Peyer's patch (tissue), 4 donors: ENCODE measurements around the gene LAMA5.

Experiments used
- POLR2A ChIP-seq, 2 donors: fragments of 450-650 bp; IDR thresholded peaks; one replicate each; pipeline ENCODE4 v1.5.1; 2017; ENCODE audit warnings: antibody characterized with exemption in 2 of 2, mild to moderate bottlenecking in 2 of 2, moderate library complexity in 2 of 2
- TF ChIP-seq, protein P1 (sequence below), 6 experiments: fragments of 450-650 bp in 4 of 6; fragments of 200-600 bp in 2 of 6; sonication (generic) in 1 of 6; IDR thresholded peaks; one replicate each; pipeline ENCODE4 v1.5.1; 2017 to 2019; ENCODE audit warnings: antibody characterized with exemption in 6 of 6, mild to moderate bottlenecking in 3 of 6, moderate library complexity in 1 of 6

DNA sequence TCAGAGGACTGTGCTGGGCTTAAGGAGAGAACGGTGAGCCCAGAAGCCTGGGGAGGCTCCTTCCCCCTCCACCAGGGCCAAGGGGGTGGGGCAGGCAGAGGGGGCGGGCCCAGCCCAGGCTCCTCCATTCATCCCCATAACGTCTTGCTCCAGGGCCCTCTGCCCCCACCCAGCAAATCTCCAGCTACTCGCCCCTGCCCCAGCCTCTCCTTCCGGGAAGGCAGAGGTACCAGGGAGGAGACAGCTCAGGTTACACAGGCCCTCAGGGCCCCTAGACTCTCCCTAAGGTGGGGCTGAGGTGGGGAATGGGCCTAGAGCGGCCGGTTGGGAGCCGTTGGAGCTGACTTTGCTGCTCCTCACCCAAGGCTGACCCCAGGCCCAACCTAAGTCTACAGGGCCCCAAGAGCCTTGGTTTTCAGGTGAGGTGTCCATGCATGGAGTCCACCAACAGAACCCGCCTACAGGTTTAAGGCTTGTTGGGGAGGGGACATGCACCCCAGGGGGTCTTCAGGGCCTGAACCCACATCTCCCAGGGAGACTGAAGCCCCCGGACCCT is 1.2 kb downstream of the LAMA5 start:
- TF ChIP-seq, protein P1, sequence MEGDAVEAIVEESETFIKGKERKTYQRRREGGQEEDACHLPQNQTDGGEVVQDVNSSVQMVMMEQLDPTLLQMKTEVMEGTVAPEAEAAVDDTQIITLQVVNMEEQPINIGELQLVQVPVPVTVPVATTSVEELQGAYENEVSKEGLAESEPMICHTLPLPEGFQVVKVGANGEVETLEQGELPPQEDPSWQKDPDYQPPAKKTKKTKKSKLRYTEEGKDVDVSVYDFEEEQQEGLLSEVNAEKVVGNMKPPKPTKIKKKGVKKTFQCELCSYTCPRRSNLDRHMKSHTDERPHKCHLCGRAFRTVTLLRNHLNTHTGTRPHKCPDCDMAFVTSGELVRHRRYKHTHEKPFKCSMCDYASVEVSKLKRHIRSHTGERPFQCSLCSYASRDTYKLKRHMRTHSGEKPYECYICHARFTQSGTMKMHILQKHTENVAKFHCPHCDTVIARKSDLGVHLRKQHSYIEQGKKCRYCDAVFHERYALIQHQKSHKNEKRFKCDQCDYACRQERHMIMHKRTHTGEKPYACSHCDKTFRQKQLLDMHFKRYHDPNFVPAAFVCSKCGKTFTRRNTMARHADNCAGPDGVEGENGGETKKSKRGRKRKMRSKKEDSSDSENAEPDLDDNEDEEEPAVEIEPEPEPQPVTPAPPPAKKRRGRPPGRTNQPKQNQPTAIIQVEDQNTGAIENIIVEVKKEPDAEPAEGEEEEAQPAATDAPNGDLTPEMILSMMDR (IDR thresholded peaks at IDR 0.05) = no peak
- TF ChIP-seq POLR2A (IDR thresholded peaks at IDR 0.05) = no peak
